ENCODE results near the gene ERBB2. TPM values are rescaled to one million over a fixed set of nuclear protein-coding genes. Genes with fewer than 3 reads are reported as not detected.

The ERBB2 gene
- total and polyA plus RNA-seq, 2 of the 13 experiments (the other 11 are each of a cell fraction or from before 2014, with no cell fraction given) = 57.7 to 64.1 TPM

DNA sequence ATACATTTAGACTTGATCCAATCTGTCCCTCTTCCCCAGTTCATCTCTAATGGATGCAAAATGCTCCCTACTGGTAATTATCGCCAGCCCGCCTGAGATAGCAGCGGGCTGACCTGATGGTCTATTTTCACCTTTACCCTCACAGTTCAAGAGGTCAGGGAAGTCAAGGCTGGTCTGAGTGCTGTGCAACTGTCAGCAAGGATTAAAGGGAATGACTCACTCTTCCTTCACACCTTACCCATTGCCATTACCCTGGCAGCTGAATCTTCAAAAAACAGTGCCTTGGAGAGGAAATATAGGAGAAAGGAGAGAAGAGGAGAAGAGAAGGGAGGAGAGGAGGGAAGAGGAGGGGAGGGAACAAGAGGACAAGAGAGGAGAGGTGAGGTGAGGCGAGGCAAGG is 74.2 kb downstream of the ERBB2 start (continued):
- TF ChIP-seq MTA1 (CRISPR knock-in tag; IDR thresholded peaks at IDR 0.05; ENCODE audit: borderline replicate concordance) (no peak), NR2F1 (CRISPR knock-in tag; IDR thresholded peaks at IDR 0.05) (peak; percentile 79 to 90), FOSL2 (CRISPR knock-in tag; IDR thresholded peaks at IDR 0.05) (peak; percentile 86), HDAC6 (IDR thresholded peaks at IDR 0.05; ENCODE audit: low read depth, low read length) (no peak), ZNF383 (CRISPR knock-in tag; IDR thresholded peaks at IDR 0.05; ENCODE audit: borderline replicate concordance) (no peak), RARA (CRISPR knock-in tag; IDR thresholded peaks at IDR 0.05) (peak; percentile 62), NBN (conservative IDR thresholded peaks at IDR 0.05) (no peak), CAMTA2 (CRISPR knock-in tag; IDR thresholded peaks at IDR 0.05; ENCODE audit: borderline replicate concordance) (no peak), NR2F6 (IDR thresholded peaks at IDR 0.05) (peak; percentile 67; the same call in 1 of the 2 replicates), NR2F6 (CRISPR knock-in tag; IDR thresholded peaks at IDR 0.05) (peak; percentile 68)
- TF ChIP-seq, protein P1, sequence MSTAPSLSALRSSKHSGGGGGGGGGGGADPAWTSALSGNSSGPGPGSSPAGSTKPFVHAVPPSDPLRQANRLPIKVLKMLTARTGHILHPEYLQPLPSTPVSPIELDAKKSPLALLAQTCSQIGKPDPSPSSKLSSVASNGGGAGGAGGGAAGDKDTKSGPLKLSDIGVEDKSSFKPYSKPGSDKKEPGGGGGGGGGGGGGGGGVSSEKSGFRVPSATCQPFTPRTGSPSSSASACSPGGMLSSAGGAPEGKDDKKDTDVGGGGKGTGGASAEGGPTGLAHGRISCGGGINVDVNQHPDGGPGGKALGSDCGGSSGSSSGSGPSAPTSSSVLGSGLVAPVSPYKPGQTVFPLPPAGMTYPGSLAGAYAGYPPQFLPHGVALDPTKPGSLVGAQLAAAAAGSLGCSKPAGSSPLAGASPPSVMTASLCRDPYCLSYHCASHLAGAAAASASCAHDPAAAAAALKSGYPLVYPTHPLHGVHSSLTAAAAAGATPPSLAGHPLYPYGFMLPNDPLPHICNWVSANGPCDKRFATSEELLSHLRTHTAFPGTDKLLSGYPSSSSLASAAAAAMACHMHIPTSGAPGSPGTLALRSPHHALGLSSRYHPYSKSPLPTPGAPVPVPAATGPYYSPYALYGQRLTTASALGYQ (CRISPR knock-in tag; IDR thresholded peaks at IDR 0.05) = no peak
- TF ChIP-seq, protein P2, sequence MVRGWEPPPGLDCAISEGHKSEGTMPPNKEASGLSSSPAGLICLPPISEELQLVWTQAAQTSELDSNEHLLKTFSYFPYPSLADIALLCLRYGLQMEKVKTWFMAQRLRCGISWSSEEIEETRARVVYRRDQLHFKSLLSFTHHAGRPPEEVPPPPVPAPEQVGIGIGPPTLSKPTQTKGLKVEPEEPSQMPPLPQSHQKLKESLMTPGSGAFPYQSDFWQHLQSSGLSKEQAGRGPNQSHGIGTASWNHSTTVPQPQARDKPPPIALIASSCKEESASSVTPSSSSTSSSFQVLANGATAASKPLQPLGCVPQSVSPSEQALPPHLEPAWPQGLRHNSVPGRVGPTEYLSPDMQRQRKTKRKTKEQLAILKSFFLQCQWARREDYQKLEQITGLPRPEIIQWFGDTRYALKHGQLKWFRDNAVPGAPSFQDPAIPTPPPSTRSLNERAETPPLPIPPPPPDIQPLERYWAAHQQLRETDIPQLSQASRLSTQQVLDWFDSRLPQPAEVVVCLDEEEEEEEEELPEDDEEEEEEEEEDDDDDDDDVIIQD (CRISPR knock-in tag; IDR thresholded peaks at IDR 0.05; ENCODE audit: low read depth) = no peak
- TF ChIP-seq, protein P3, sequence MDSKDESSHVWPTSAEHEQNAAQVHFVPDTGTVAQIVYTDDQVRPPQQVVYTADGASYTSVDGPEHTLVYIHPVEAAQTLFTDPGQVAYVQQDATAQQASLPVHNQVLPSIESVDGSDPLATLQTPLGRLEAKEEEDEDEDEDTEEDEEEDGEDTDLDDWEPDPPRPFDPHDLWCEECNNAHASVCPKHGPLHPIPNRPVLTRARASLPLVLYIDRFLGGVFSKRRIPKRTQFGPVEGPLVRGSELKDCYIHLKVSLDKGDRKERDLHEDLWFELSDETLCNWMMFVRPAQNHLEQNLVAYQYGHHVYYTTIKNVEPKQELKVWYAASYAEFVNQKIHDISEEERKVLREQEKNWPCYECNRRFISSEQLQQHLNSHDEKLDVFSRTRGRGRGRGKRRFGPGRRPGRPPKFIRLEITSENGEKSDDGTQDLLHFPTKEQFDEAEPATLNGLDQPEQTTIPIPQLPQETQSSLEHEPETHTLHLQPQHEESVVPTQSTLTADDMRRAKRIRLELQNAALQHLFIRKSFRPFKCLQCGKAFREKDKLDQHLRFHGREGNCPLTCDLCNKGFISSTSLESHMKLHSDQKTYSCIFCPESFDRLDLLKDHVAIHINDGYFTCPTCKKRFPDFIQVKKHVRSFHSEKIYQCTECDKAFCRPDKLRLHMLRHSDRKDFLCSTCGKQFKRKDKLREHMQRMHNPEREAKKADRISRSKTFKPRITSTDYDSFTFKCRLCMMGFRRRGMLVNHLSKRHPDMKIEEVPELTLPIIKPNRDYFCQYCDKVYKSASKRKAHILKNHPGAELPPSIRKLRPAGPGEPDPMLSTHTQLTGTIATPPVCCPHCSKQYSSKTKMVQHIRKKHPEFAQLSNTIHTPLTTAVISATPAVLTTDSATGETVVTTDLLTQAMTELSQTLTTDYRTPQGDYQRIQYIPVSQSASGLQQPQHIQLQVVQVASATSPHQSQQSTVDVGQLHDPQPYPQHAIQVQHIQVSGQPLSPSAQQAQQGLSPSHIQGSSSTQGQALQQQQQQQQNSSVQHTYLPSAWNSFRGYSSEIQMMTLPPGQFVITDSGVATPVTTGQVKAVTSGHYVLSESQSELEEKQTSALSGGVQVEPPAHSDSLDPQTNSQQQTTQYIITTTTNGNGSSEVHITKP (CRISPR knock-in tag; IDR thresholded peaks at IDR 0.05; ENCODE audit: low read depth) = no peak
- TF ChIP-seq, protein P4, sequence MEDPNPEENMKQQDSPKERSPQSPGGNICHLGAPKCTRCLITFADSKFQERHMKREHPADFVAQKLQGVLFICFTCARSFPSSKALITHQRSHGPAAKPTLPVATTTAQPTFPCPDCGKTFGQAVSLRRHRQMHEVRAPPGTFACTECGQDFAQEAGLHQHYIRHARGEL (CRISPR knock-in tag; IDR thresholded peaks at IDR 0.05) = no peak
